Natural killer cell (primary cell): ENCODE results near the gene P2RX2. TPM values are rescaled to one million over a fixed set of nuclear protein-coding genes. Genes with fewer than 3 reads are reported as not detected.

ENCODE experiments used
- ATAC-seq, 3 donors: fragments of 150-1000 bp in 2 of 3; fragments of 200-7000 bp in 1 of 3; cut with Tn5 transposase; 1 replicate in 1 of 3; 2 replicates in 2 of 3; pipeline ENCODE4 v1.10.0; 2021; ENCODE audit warnings: mild to moderate bottlenecking in 2 of 3, moderate library complexity in 2 of 3
- DNase-seq, 2 donors: peaks; one replicate each; pipeline versions ENCODE4 v3.0.0 to v3.0.0-alpha.2; 2013 to 2021; ENCODE audit warnings: mixed read lengths in 1 of 2
- H3K27ac ChIP-seq: one replicate; pipeline ENCODE4 v1.5.1; 2013; ENCODE audit warnings: mild to moderate bottlenecking, low read length
- H3K27me3 ChIP-seq: one replicate; pipeline ENCODE4 v1.6.1; 2013; ENCODE audit warnings: low read length; ENCODE audit not compliant: control insufficient read depth, insufficient read depth
- H3K36me3 ChIP-seq: one replicate; pipeline ENCODE4 v1.6.1; 2013; ENCODE audit warnings: low read length; ENCODE audit not compliant: control insufficient read depth, insufficient read depth
- H3K4me1 ChIP-seq: one replicate; pipeline ENCODE4 v1.6.1; 2013; ENCODE audit warnings: low read length; ENCODE audit not compliant: control insufficient read depth, insufficient read depth
- H3K4me3 ChIP-seq: one replicate; pipeline ENCODE4 v1.5.1; 2013; ENCODE audit warnings: low read length
- H3K9me3 ChIP-seq: one replicate; pipeline ENCODE4 v1.6.1; 2013; ENCODE audit warnings: low read length; ENCODE audit not compliant: control insufficient read depth, insufficient read depth
- H3K27ac Mint-ChIP-seq, 2 donors: one replicate each; pipeline ENCODE4 v1.8.0; 2022; ENCODE audit warnings: mild to moderate bottlenecking in 2 of 2, mixed read lengths in 2 of 2, moderate library complexity in 1 of 2
- H3K27me3 Mint-ChIP-seq, 2 donors: one replicate each; pipeline ENCODE4 v1.8.0; 2022; ENCODE audit warnings: low read depth in 2 of 2, mixed read lengths in 2 of 2
- H3K36me3 Mint-ChIP-seq: one replicate; pipeline ENCODE4 v1.8.0; 2022; ENCODE audit warnings: mixed read lengths
- H3K4me1 Mint-ChIP-seq, 2 donors: one replicate each; pipeline ENCODE4 v1.8.0; 2022; ENCODE audit warnings: mixed read lengths in 2 of 2
- H3K4me3 Mint-ChIP-seq: one replicate; pipeline ENCODE4 v1.8.0; 2022; ENCODE audit warnings: mild to moderate bottlenecking, moderate library complexity, mixed read lengths
- H3K9me3 Mint-ChIP-seq, 2 donors: one replicate each; pipeline ENCODE4 v1.8.0; 2022; ENCODE audit warnings: mixed read lengths in 2 of 2
- WGBS: methylation state at CpG from one replicate; pipeline ENCODE4 v1.1.7; 2013; ENCODE audit warnings: missing lambda C conversion rate; ENCODE audit not compliant: insufficient coverage; 5-methylcytosine and 5-hydroxymethylcytosine counted together
- intact Hi-C: fragments of 100-400 bp; cut with micrococcal nuclease; formaldehyde crosslinking; loops from one replicate; pipeline ENCODE4 v1.14.2; 2022
- total RNA-seq, 4 donors: library from RNA; stranded (reverse); fragments of 120-200 nt in 1 of 4; gene quantifications; one replicate each; pipeline versions ENCODE4 v1.2.3 to v1.2.4, GENCODE V29; 2013 to 2022
- TF ChIP-seq, protein P1 (sequence below): fragments of 200-600 bp; IDR thresholded peaks from one replicate; pipeline ENCODE4 v1.8.0; 2022; ENCODE audit warnings: antibody characterized with exemption

Gene P2RX2
- total RNA-seq, 3 donors from 2014 or later (not counting 1 experiment from before 2014, with no cell fraction given): not detected

DNA sequence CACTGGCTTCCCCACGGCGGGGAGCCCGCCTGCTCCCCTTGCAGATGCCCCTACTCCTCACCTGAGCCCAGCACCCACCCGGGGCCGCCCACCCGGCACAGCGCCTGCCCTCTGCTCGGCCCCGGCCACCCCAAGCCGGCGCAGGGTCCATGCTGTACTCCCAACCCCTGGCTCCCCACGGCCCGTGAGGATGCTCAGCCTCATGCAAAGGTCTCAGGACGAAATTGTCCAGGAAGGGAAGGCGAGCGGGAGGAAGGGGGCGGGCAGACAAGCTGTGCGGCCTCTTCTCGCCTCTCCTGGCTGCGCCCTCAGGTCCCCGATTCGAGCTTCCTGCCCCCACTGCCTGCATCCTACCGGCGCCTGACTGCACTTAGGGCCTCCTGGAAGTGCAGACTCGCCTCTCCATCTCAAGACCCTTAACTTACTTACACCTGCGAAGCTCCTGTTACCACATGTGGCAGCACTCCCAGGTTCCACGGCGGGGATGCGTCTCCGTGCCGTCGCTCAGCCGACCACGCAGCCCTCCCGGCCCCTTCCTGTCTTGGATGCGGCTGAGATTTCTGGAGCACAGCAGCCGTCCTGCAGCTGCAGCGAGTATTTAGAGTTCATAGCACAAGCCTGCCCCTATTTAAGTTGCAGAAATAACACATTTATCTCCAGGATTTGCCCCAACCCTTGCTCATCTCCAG, 26.1 kb upstream of the P2RX2 start:
- H3K36me3 Mint-ChIP-seq: no peaks in the 10 kb centered on the region
- Histone ChIP-seq H3K36me3 (no peaks in the 10 kb centered on the region), H3K9me3 (no peaks in the 10 kb centered on the region), H3K4me3 (no peak overlapping the region), H3K27me3 (no peaks in the 10 kb centered on the region), H3K27ac (no peak overlapping the region), H3K4me1 (peaks cover 2% of the 10 kb centered on the region)
- H3K4me1 Mint-ChIP-seq: peaks cover 11% of the 10 kb centered on the region in 2 donors
- ATAC-seq (no peak), DNase-seq (no peak)
- 85% methylated on average over 38 of the region's 38 CpGs for WGBS
- H3K27ac Mint-ChIP-seq: no peak overlapping the region
- intact Hi-C loops: no loop called here
- TF ChIP-seq, protein P1, sequence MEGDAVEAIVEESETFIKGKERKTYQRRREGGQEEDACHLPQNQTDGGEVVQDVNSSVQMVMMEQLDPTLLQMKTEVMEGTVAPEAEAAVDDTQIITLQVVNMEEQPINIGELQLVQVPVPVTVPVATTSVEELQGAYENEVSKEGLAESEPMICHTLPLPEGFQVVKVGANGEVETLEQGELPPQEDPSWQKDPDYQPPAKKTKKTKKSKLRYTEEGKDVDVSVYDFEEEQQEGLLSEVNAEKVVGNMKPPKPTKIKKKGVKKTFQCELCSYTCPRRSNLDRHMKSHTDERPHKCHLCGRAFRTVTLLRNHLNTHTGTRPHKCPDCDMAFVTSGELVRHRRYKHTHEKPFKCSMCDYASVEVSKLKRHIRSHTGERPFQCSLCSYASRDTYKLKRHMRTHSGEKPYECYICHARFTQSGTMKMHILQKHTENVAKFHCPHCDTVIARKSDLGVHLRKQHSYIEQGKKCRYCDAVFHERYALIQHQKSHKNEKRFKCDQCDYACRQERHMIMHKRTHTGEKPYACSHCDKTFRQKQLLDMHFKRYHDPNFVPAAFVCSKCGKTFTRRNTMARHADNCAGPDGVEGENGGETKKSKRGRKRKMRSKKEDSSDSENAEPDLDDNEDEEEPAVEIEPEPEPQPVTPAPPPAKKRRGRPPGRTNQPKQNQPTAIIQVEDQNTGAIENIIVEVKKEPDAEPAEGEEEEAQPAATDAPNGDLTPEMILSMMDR: no peak
- H3K4me3 Mint-ChIP-seq: no peak overlapping the region
- peaks cover 2 to 7% of the 10 kb centered on the region in 2 donors for H3K27me3 Mint-ChIP-seq
- peaks cover 0 to 2% of the 10 kb centered on the region in 2 donors for H3K9me3 Mint-ChIP-seq

DNA sequence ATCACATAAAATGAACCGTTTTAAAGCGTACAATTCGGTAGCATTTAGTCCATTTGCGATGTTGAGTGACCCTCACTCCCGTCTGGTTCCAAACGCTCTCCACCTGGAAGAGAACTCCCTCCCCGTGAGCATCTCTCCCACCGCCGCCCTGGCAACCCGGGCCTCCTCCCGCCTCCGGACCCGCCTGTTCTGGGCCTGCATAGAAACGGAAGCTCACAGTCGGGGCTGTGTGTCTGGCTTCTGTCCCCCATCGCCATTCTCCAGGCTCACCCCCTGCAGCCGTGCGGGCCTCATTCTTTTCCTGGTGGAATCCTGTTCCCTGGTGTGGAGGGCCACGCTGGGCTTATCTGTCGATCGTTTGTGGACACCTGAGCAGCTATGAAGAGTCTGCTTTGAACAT, 25.5 kb upstream of the P2RX2 start:
- intact Hi-C loops: no loop called here
- peaks cover 0 to 2% of the 10 kb centered on the region in 2 donors for H3K9me3 Mint-ChIP-seq

DNA sequence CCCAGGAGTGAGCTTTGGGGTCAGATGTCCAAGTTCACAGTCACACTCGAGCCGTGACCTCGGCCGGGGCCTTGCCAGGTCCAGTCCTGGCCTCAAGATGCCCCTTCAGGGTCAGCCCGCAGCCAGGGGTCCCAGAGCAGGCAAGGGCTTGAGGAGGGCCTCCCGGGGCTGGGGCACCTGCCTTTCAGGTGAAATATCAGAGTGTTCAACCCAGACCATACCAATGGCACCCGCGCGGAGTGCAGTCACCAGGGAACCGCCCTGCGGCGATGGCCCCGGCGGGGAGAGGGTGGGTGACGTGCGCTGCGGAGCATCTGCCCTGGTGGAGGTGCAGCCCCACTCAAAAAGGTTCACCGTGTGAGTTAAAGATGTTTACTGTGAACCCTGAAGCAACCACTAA, 25.1 kb upstream of the P2RX2 start:
- no peaks in the 10 kb centered on the region for H3K9me3 ChIP-seq
- Mint-ChIP-seq H3K4me1 (peaks cover 17 to 18% of the 10 kb centered on the region in 2 donors), H3K27ac (no peak overlapping the region), H3K9me3 (peaks cover 0 to 2% of the 10 kb centered on the region in 2 donors), H3K27me3 (peaks cover 7 to 11% of the 10 kb centered on the region in 2 donors), H3K4me3 (no peak overlapping the region), H3K36me3 (no peaks in the 10 kb centered on the region)
- intact Hi-C loops: no loop called here
- H3K4me1 ChIP-seq: peaks cover 5% of the 10 kb centered on the region
- peaks cover under 1% of the 10 kb centered on the region for H3K27me3 ChIP-seq
- ATAC-seq (no peak), DNase-seq (no peak)
- H3K27ac ChIP-seq: no peak overlapping the region
- H3K36me3 ChIP-seq: no peaks in the 10 kb centered on the region
- 91% methylated on average over 17 of the region's 18 CpGs for WGBS
- TF ChIP-seq, protein P1: no peak
- no peak overlapping the region for H3K4me3 ChIP-seq

More for the DNA sequence above, 25.5 kb upstream of the P2RX2 start:
- TF ChIP-seq, protein P1: no peak
- Histone ChIP-seq H3K36me3 (no peaks in the 10 kb centered on the region), H3K4me1 (peaks cover 5% of the 10 kb centered on the region), H3K4me3 (no peak overlapping the region), H3K9me3 (no peaks in the 10 kb centered on the region), H3K27ac (no peak overlapping the region), H3K27me3 (no peaks in the 10 kb centered on the region)
- peaks cover 7 to 11% of the 10 kb centered on the region in 2 donors for H3K27me3 Mint-ChIP-seq
- DNase-seq: no peak
- WGBS: 94% methylated on average over 21 of the region's 21 CpGs
- no peak overlapping the region for H3K27ac Mint-ChIP-seq
- H3K4me3 Mint-ChIP-seq: no peak overlapping the region
- H3K4me1 Mint-ChIP-seq: peaks cover 16 to 17% of the 10 kb centered on the region in 2 donors
- no peaks in the 10 kb centered on the region for H3K36me3 Mint-ChIP-seq
- ATAC-seq: no peak
